Measurements from ENCODE around the gene TFAP2D. TPM values are rescaled to one million over a fixed set of nuclear protein-coding genes. Genes with fewer than 3 reads are reported as not detected.
A peak's percentile ranks its signal among the peaks of the same experiment; 100 is the strongest.

Gene TFAP2D
- polyA plus RNA-seq, 1 donor from 2014 or later, result not detected

DNA sequence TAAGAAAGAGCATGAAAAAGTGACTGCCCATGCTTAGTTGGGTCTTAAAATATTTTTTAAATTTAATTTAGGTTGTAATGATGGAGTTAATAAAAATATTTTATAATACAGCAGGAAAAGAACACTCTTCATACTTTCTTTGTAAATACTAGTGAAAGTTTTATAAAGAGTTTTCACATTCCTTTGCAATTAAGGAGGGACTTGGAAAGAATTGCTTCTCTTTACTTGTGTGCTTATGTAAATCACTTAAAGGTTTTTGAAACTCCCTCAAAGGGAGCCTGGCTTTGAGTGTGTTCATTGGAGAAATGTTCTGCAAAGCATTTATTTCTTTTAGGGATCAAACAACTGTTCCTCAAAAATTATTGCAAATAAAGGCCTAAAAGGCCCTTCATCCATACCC is 93.7 kb downstream of the TFAP2D start:
- Histone ChIP-seq H3K9me3 (ENCODE audit: low read length) (no peaks in the 10 kb centered on the region), H3K4me2 (ENCODE audit: low read length) (no peak overlapping the region), H4K20me1 (ENCODE audit: insufficient read depth) (no peaks in the 10 kb centered on the region), H3K79me2 (replicated peaks; ENCODE audit: insufficient read depth, low read length) (no peaks in the 10 kb centered on the region), H3K4me3 (ENCODE audit: low read length) (no peak overlapping the region), H3K27me3 (ENCODE audit: insufficient read depth, low read depth, low read length) (no peaks in the 10 kb centered on the region), H3F3A (ENCODE audit: insufficient read depth, low read length, poor library complexity, severe bottlenecking) (no peaks in the 10 kb centered on the region), H3K36me3 (ENCODE audit: insufficient read depth, low read length) (no peaks in the 10 kb centered on the region), H3K9ac (ENCODE audit: low read length) (no peak overlapping the region), H2AFZ (ENCODE audit: low read depth, low read length) (no peak overlapping the region), H3K27ac (ENCODE audit: low read length) (no peak overlapping the region), H3K9me2 (ENCODE audit: insufficient read depth, low read length) (no peaks in the 10 kb centered on the region)
- TF ChIP-seq MXI1 (conservative IDR thresholded peaks at IDR 0.05; ENCODE audit: poor library complexity, severe bottlenecking), result no peak

DNA sequence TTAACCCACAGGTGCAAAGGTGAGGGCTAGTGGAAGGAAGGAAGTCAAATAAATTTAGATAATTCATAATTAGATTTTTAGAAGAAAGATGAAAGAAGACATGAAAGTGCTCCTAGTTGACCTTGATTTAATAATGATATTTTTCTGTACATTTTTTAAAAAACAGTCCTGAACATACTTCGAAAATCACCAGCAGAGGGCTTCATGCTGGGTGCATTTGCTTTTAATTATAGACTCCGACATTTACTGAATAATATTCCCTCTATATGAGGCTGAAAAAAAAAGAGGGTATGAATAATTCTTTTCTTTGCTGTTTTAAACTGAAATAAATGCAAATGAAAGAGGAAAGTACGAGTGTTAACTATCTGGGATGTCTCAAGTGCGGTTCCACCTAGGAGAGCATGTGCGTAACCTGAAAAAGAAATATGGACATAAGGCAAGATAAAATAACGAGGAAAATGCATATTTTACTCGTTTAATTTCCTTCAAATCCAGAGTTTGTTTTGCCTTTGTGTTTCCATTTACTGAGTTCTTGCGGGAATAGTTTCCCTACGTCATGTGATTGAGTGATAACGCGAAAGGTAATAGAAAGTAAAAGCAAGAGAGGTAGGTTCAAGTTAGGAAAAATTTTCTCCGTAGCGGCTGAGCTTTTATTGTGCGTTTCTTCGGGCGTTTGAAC is 102.2 kb downstream of the TFAP2D start:
- Histone ChIP-seq H3K27ac (ENCODE audit: low read length) (no peak overlapping the region), H3K36me3 (ENCODE audit: insufficient read depth, low read length) (no peaks in the 10 kb centered on the region), H4K20me1 (ENCODE audit: insufficient read depth) (no peaks in the 10 kb centered on the region), H3K4me3 (ENCODE audit: low read length) (peak overlapping the region; percentile 47), H3K4me2 (ENCODE audit: low read length) (peak overlapping the region; percentile 37), H2AFZ (ENCODE audit: low read depth, low read length) (no peak overlapping the region), H3K9me3 (ENCODE audit: low read length) (no peaks in the 10 kb centered on the region), H3K9me2 (ENCODE audit: insufficient read depth, low read length) (no peaks in the 10 kb centered on the region), H3K79me2 (replicated peaks; ENCODE audit: insufficient read depth, low read length) (no peaks in the 10 kb centered on the region), H3K27me3 (ENCODE audit: insufficient read depth, low read depth, low read length) (peaks cover 73% of the 10 kb centered on the region), H3K9ac (ENCODE audit: low read length) (no peak overlapping the region), H3F3A (ENCODE audit: insufficient read depth, low read length, poor library complexity, severe bottlenecking) (no peaks in the 10 kb centered on the region)
- TF ChIP-seq MXI1 (conservative IDR thresholded peaks at IDR 0.05; ENCODE audit: poor library complexity, severe bottlenecking) (no peak), RAD21 (conservative IDR thresholded peaks at IDR 0.05) (no peak), SMC3 (conservative IDR thresholded peaks at IDR 0.05; ENCODE audit: poor library complexity) (no peak), TAF1 (IDR thresholded peaks at IDR 0.05; ENCODE audit: low read depth) (no peak), EP300 (conservative IDR thresholded peaks at IDR 0.05; ENCODE audit: poor library complexity, severe bottlenecking) (no peak), POLR2AphosphoS5 (IDR thresholded peaks at IDR 0.05) (no peak), EZH2 (IDR thresholded peaks at IDR 0.05; ENCODE audit: borderline replicate concordance, insufficient read depth, low read length, poor library complexity, severe bottlenecking) (no peak)
- TF ChIP-seq, protein P1, sequence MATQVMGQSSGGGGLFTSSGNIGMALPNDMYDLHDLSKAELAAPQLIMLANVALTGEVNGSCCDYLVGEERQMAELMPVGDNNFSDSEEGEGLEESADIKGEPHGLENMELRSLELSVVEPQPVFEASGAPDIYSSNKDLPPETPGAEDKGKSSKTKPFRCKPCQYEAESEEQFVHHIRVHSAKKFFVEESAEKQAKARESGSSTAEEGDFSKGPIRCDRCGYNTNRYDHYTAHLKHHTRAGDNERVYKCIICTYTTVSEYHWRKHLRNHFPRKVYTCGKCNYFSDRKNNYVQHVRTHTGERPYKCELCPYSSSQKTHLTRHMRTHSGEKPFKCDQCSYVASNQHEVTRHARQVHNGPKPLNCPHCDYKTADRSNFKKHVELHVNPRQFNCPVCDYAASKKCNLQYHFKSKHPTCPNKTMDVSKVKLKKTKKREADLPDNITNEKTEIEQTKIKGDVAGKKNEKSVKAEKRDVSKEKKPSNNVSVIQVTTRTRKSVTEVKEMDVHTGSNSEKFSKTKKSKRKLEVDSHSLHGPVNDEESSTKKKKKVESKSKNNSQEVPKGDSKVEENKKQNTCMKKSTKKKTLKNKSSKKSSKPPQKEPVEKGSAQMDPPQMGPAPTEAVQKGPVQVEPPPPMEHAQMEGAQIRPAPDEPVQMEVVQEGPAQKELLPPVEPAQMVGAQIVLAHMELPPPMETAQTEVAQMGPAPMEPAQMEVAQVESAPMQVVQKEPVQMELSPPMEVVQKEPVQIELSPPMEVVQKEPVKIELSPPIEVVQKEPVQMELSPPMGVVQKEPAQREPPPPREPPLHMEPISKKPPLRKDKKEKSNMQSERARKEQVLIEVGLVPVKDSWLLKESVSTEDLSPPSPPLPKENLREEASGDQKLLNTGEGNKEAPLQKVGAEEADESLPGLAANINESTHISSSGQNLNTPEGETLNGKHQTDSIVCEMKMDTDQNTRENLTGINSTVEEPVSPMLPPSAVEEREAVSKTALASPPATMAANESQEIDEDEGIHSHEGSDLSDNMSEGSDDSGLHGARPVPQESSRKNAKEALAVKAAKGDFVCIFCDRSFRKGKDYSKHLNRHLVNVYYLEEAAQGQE (IDR thresholded peaks at IDR 0.05; ENCODE audit: borderline replicate concordance), result no peak
- TF ChIP-seq, protein P2, sequence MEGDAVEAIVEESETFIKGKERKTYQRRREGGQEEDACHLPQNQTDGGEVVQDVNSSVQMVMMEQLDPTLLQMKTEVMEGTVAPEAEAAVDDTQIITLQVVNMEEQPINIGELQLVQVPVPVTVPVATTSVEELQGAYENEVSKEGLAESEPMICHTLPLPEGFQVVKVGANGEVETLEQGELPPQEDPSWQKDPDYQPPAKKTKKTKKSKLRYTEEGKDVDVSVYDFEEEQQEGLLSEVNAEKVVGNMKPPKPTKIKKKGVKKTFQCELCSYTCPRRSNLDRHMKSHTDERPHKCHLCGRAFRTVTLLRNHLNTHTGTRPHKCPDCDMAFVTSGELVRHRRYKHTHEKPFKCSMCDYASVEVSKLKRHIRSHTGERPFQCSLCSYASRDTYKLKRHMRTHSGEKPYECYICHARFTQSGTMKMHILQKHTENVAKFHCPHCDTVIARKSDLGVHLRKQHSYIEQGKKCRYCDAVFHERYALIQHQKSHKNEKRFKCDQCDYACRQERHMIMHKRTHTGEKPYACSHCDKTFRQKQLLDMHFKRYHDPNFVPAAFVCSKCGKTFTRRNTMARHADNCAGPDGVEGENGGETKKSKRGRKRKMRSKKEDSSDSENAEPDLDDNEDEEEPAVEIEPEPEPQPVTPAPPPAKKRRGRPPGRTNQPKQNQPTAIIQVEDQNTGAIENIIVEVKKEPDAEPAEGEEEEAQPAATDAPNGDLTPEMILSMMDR (IDR thresholded peaks at IDR 0.05; ENCODE audit: poor library complexity, severe bottlenecking), result no peak

Data from neural cell (in vitro differentiated cells).